Measurements from ENCODE around the gene GAREM1.
"Not testable (repeated sequence)": the region's sequence is repeated elsewhere in the genome, so short reads cannot be mapped to it uniquely, and the experiment has no call there.

GAREM1 gene

GRCh38 chr18:32368170-32368569 is 102.5 kb downstream of the GAREM1 start:
- no peak for DNase-seq (ENCODE audit: low spot score)

GRCh38 chr18:32366586-32367538 is 103.8 kb downstream of the GAREM1 start:
- no peak for DNase-seq (ENCODE audit: low spot score)

GRCh38 chr18:32362484-32362883 is 108.2 kb downstream of the GAREM1 start:
- no peak for DNase-seq (ENCODE audit: low spot score)

GRCh38 chr18:32360682-32361345 is 109.9 kb downstream of the GAREM1 start:
- no peak for DNase-seq (ENCODE audit: low spot score)

- DNase-seq (ENCODE audit: low spot score), result no peak
These were observed 112.2 kb downstream of the GAREM1 start for GRCh38 chr18:32358529-32358928.

GRCh38 chr18:32358075-32358474 is 112.6 kb downstream of the GAREM1 start:
- DNase-seq (ENCODE audit: low spot score), result no peak

GRCh38 chr18:32355896-32356295 is 114.8 kb downstream of the GAREM1 start:
- no peak for DNase-seq (ENCODE audit: low spot score)

- no peak for DNase-seq (ENCODE audit: low spot score)
These were observed 116.2 kb downstream of the GAREM1 start for GRCh38 chr18:32354518-32354917.

- DNase-seq (ENCODE audit: low spot score), result no peak
These were observed 117.4 kb downstream of the GAREM1 start for GRCh38 chr18:32353257-32353656.

GRCh38 chr18:32351032-32351431 is 119.7 kb downstream of the GAREM1 start:
- no peak for DNase-seq (ENCODE audit: low spot score)

- no peak for DNase-seq (ENCODE audit: low spot score)
These were observed 120.8 kb downstream of the GAREM1 start for GRCh38 chr18:32349728-32350395.

- no peak for DNase-seq (ENCODE audit: low spot score)
These were observed 124.0 kb downstream of the GAREM1 start for GRCh38 chr18:32346671-32347070.

GRCh38 chr18:32343634-32344033 is 127.0 kb downstream of the GAREM1 start:
- DNase-seq (ENCODE audit: low spot score), result no peak

- DNase-seq (ENCODE audit: low spot score), result not testable (repeated sequence)
These were observed 129.6 kb downstream of the GAREM1 start for GRCh38 chr18:32341112-32341511.

GRCh38 chr18:32339045-32339444 is 131.6 kb downstream of the GAREM1 start:
- DNase-seq (ENCODE audit: low spot score), result no peak

GRCh38 chr18:32337821-32338220 is 132.9 kb downstream of the GAREM1 start:
- DNase-seq (ENCODE audit: low spot score), result no peak

- no peak for DNase-seq (ENCODE audit: low spot score)
These were observed 133.3 kb downstream of the GAREM1 start for GRCh38 chr18:32337347-32337746.

- DNase-seq (ENCODE audit: low spot score), result no peak
These were observed 135.5 kb downstream of the GAREM1 start for GRCh38 chr18:32335228-32335627.

GRCh38 chr18:32333781-32334180 is 136.9 kb downstream of the GAREM1 start:
- no peak for DNase-seq (ENCODE audit: low spot score)

GRCh38 chr18:32332708-32333107 is 138.0 kb downstream of the GAREM1 start:
- DNase-seq (ENCODE audit: low spot score), result no peak

- no peak for DNase-seq (ENCODE audit: low spot score)
These were observed 141.7 kb downstream of the GAREM1 start for GRCh38 chr18:32328974-32329373.

- no peak for DNase-seq (ENCODE audit: low spot score)
These were observed 142.3 kb downstream of the GAREM1 start for GRCh38 chr18:32328379-32328778.
